ENCODE measurements around the gene MAMDC4. TPM values are rescaled to one million over a fixed set of nuclear protein-coding genes. Genes with fewer than 3 reads are reported as not detected.

Gene MAMDC4
- total RNA-seq, 1 experiment from 2014 or later, result 17.3 TPM

DNA sequence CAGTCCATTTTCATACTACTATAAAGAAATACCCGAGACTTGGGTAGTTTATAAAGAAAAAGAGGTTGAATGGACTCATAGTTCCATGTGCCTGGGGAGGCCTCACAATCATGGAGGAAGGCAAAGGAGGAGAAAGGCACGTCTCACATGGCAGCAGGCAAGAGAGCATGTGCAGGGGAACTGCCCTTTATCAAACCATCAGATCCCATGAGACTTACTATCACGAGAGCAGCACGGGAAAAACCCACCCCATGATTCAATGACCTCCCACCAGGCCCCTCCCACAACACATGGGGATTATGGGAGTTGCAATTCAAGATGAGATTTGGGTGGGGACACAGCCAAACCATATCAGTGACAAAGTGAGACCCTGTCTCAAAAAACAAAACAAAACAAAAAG is 54.1 kb downstream of the MAMDC4 start:
- intact Hi-C loops (cut with micrococcal nuclease), result no loop called here
- Histone ChIP-seq H3K9me3 (ENCODE audit: control insufficient read depth in 1 of 2, insufficient read depth in 1 of 2, low read depth in 1 of 2, low read length in 2 of 2) (no peaks in the 10 kb centered on the region), H3K9ac (ENCODE audit: low read length) (no peak overlapping the region), H3K4me2 (ENCODE audit: low read length) (no peak overlapping the region), H3K9me2 (ENCODE audit: insufficient read depth) (no peaks in the 10 kb centered on the region), H3K27me3 (ENCODE audit: insufficient read depth, low read length) (no peaks in the 10 kb centered on the region), H3K36me3 (ENCODE audit: control insufficient read depth in 1 of 2, insufficient read depth in 2 of 2, low read length in 2 of 2) (peaks cover 6 to 26% of the 10 kb centered on the region in 2 experiments; a peak in 3 of 4 replicates), H3K4me3 (replicated peaks in 1 of 2; ENCODE audit: low read depth in 1 of 2, low read length in 2 of 2) (no peak overlapping the region), H3K27ac (ENCODE audit: low read depth, low read length) (no peak overlapping the region), H2AFZ (ENCODE audit: low read depth, low read length, poor library complexity, severe bottlenecking) (no peak overlapping the region), H3K4me1 (ENCODE audit: control insufficient read depth in 1 of 2, insufficient read depth in 2 of 2, low read length in 2 of 2) (peaks cover 7 to 11% of the 10 kb centered on the region in 2 experiments), H3K79me2 (ENCODE audit: insufficient read depth, low read length) (peaks cover 30% of the 10 kb centered on the region; the same call in 1 of the 2 replicates), H4K20me1 (ENCODE audit: insufficient read depth) (no peaks in the 10 kb centered on the region)
- no TSS peak for BruUV-seq (replicated peaks)
- ChIA-PET RAD21 (ENCODE audit: low non-redundant PET in 1 of 2, low total read pairs in 2 of 2, uncharacterized antibody in 2 of 2, unreplicated experiment in 2 of 2) (no interaction called here), POLR2A (no interaction called here), CTCF (no interaction called here)
- TF ChIP-seq, protein P1, sequence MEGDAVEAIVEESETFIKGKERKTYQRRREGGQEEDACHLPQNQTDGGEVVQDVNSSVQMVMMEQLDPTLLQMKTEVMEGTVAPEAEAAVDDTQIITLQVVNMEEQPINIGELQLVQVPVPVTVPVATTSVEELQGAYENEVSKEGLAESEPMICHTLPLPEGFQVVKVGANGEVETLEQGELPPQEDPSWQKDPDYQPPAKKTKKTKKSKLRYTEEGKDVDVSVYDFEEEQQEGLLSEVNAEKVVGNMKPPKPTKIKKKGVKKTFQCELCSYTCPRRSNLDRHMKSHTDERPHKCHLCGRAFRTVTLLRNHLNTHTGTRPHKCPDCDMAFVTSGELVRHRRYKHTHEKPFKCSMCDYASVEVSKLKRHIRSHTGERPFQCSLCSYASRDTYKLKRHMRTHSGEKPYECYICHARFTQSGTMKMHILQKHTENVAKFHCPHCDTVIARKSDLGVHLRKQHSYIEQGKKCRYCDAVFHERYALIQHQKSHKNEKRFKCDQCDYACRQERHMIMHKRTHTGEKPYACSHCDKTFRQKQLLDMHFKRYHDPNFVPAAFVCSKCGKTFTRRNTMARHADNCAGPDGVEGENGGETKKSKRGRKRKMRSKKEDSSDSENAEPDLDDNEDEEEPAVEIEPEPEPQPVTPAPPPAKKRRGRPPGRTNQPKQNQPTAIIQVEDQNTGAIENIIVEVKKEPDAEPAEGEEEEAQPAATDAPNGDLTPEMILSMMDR (IDR thresholded peaks at IDR 0.05 in 2 of 3, conservative IDR thresholded peaks at IDR 0.05 in 1 of 3; ENCODE audit: borderline replicate concordance in 1 of 3, insufficient read depth in 1 of 3, low read depth in 2 of 3, low read length in 2 of 3), result no peak
- TF ChIP-seq TCF7L2 (IDR thresholded peaks at IDR 0.05; ENCODE audit: borderline replicate concordance, extremely low read depth, insufficient read depth, insufficient read length), result no peak
- TF ChIP-seq, protein P2, sequence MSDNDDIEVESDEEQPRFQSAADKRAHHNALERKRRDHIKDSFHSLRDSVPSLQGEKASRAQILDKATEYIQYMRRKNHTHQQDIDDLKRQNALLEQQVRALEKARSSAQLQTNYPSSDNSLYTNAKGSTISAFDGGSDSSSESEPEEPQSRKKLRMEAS (IDR thresholded peaks at IDR 0.05), result no peak
- ATAC-seq (no peak), DNase-seq (ENCODE audit: low read depth, low spot score) (no peak)

DNA sequence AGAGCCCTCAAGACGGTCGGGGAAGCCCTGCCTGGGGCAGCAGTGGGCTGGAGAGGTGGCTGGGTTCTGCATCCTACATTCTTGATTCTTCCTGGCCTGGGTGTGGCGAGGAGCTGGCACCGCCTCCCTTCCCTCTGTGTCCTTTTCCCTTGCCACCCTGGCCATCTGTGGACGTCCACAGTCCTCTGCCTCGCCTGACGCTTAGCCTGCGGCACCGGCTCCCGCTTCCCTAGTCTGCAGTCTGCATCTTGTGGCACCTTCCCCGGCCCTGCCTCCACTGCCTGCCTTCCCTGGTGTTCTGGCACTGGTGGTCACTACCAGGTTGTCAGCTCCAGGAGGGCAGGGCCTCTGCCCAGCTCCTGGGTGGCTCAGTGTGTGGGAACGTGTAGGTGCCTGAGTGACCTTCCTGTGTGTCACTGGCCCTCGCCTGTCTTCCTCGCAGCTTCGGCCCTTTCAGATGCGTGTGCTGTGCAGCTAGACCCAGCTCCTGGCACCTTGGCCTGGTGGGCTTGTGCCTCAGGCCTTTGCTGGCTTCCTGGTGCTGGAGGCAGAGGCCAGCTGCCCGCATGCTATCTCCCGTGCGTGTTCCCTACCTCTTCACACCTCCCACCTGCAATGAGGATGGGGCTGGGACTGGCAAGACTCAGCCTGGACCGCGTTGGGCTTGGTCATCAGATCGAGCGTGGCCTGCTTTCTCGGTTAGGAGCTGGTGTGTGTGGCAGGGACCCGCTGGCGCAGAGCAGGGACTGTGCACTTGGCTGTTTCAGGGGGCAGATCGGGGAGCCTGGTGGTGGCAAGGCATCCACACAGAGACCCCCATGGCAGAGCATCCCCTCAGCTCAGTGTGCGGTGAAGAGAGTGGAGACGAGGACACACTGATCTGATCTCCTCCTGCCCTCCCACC is 55.1 kb downstream of the MAMDC4 start:
- Histone ChIP-seq H3K4me1 (ENCODE audit: control insufficient read depth in 1 of 2, insufficient read depth in 2 of 2, low read length in 2 of 2) (peaks cover 0 to 1% of the 10 kb centered on the region in 2 experiments; a peak in 2 of 4 replicates), H2AFZ (ENCODE audit: low read depth, low read length, poor library complexity, severe bottlenecking) (no peak overlapping the region), H3K36me3 (ENCODE audit: control insufficient read depth in 1 of 2, insufficient read depth in 2 of 2, low read length in 2 of 2) (peaks cover 7 to 24% of the 10 kb centered on the region in 2 experiments; a peak in 3 of 4 replicates), H3K27me3 (ENCODE audit: insufficient read depth, low read length) (no peaks in the 10 kb centered on the region), H3K4me3 (replicated peaks in 1 of 2; ENCODE audit: low read depth in 1 of 2, low read length in 2 of 2) (no peak overlapping the region), H3K4me2 (ENCODE audit: low read length) (no peak overlapping the region), H3K9me2 (ENCODE audit: insufficient read depth) (no peaks in the 10 kb centered on the region), H3K9ac (ENCODE audit: low read length) (no peak overlapping the region), H4K20me1 (ENCODE audit: insufficient read depth) (no peaks in the 10 kb centered on the region), H3K27ac (ENCODE audit: low read depth, low read length) (no peak overlapping the region), H3K9me3 (ENCODE audit: control insufficient read depth in 1 of 2, insufficient read depth in 1 of 2, low read depth in 1 of 2, low read length in 2 of 2) (no peaks in the 10 kb centered on the region), H3K79me2 (ENCODE audit: insufficient read depth, low read length) (peaks cover 21% of the 10 kb centered on the region; the same call in 1 of the 2 replicates)
- ChIA-PET CTCF (no interaction called here), POLR2A (no interaction called here), RAD21 (ENCODE audit: low non-redundant PET in 1 of 2, low total read pairs in 2 of 2, uncharacterized antibody in 2 of 2, unreplicated experiment in 2 of 2) (no interaction called here)
- ATAC-seq (no peak), DNase-seq (ENCODE audit: low read depth, low spot score) (no peak)
- no TSS peak for BruUV-seq (replicated peaks)
- intact Hi-C loops (cut with micrococcal nuclease), result no loop called here
- TF ChIP-seq SP1 (IDR thresholded peaks at IDR 0.05; ENCODE audit: low read depth) (no peak), POLR2A (IDR thresholded peaks at IDR 0.05; ENCODE audit: borderline replicate concordance, extremely low read depth, insufficient read depth, insufficient read length) (no peak), FOSL1 (IDR thresholded peaks at IDR 0.05; ENCODE audit: low read depth) (no peak), ELF1 (IDR thresholded peaks at IDR 0.05; ENCODE audit: borderline replicate concordance, low read depth) (no peak), ATF3 (IDR thresholded peaks at IDR 0.05) (no peak), POLR2AphosphoS5 (IDR thresholded peaks at IDR 0.05; ENCODE audit: low read depth, low read length) (no peak), EZH2 (IDR thresholded peaks at IDR 0.05) (no peak)
- TF ChIP-seq, protein P3, sequence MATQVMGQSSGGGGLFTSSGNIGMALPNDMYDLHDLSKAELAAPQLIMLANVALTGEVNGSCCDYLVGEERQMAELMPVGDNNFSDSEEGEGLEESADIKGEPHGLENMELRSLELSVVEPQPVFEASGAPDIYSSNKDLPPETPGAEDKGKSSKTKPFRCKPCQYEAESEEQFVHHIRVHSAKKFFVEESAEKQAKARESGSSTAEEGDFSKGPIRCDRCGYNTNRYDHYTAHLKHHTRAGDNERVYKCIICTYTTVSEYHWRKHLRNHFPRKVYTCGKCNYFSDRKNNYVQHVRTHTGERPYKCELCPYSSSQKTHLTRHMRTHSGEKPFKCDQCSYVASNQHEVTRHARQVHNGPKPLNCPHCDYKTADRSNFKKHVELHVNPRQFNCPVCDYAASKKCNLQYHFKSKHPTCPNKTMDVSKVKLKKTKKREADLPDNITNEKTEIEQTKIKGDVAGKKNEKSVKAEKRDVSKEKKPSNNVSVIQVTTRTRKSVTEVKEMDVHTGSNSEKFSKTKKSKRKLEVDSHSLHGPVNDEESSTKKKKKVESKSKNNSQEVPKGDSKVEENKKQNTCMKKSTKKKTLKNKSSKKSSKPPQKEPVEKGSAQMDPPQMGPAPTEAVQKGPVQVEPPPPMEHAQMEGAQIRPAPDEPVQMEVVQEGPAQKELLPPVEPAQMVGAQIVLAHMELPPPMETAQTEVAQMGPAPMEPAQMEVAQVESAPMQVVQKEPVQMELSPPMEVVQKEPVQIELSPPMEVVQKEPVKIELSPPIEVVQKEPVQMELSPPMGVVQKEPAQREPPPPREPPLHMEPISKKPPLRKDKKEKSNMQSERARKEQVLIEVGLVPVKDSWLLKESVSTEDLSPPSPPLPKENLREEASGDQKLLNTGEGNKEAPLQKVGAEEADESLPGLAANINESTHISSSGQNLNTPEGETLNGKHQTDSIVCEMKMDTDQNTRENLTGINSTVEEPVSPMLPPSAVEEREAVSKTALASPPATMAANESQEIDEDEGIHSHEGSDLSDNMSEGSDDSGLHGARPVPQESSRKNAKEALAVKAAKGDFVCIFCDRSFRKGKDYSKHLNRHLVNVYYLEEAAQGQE (IDR thresholded peaks at IDR 0.05; ENCODE audit: low read depth), result no peak
